Measurements from ENCODE around the gene TCTN3. TPM values are rescaled to one million over a fixed set of nuclear protein-coding genes. Genes with fewer than 3 reads are reported as not detected.

Gene TCTN3
- total RNA-seq, 1 donor, result 34.4 TPM

GRCh38 chr10:95648138-95648537 is 45.6 kb downstream of the TCTN3 start:
- Histone ChIP-seq H3K79me2 (ENCODE audit: insufficient read depth, low read length) (peaks cover 81% of the 10 kb centered on the region), H3K4me1 (ENCODE audit: insufficient read depth, low read length) (no peaks in the 10 kb centered on the region), H2AFZ (ENCODE audit: low read length) (no peak overlapping the region), H4K20me1 (ENCODE audit: insufficient read depth, low read length) (peaks cover 36% of the 10 kb centered on the region), H3K36me3 (ENCODE audit: insufficient read depth, low read length) (peaks cover 79% of the 10 kb centered on the region), H3K27ac (ENCODE audit: low read depth, low read length) (no peak overlapping the region), H3K4me2 (ENCODE audit: insufficient read depth, low read length) (no peak overlapping the region), H3K9me3 (ENCODE audit: low read depth, low read length) (no peaks in the 10 kb centered on the region), H3K27me3 (ENCODE audit: insufficient read depth, low read length) (no peaks in the 10 kb centered on the region), H3K4me3 (ENCODE audit: insufficient read depth, low read length) (no peak overlapping the region)
- DNase-seq (ENCODE audit: insufficient read length, low spot score, missing footprints), result no peak
- TF ChIP-seq CTCF (IDR thresholded peaks at IDR 0.05; ENCODE audit: extremely low read depth, low read depth, low read length), result no peak

- Histone ChIP-seq H3K27me3 (ENCODE audit: insufficient read depth, low read length) (no peaks in the 10 kb centered on the region), H3K4me2 (ENCODE audit: insufficient read depth, low read length) (no peak overlapping the region), H3K4me3 (ENCODE audit: insufficient read depth, low read length) (no peak overlapping the region), H2AFZ (ENCODE audit: low read length) (no peak overlapping the region), H3K79me2 (ENCODE audit: insufficient read depth, low read length) (peaks cover 67% of the 10 kb centered on the region), H3K36me3 (ENCODE audit: insufficient read depth, low read length) (peaks cover 78% of the 10 kb centered on the region), H3K9me3 (ENCODE audit: low read depth, low read length) (no peaks in the 10 kb centered on the region), H4K20me1 (ENCODE audit: insufficient read depth, low read length) (peaks cover 45% of the 10 kb centered on the region), H3K27ac (ENCODE audit: low read depth, low read length) (no peak overlapping the region), H3K4me1 (ENCODE audit: insufficient read depth, low read length) (no peaks in the 10 kb centered on the region)
- TF ChIP-seq CTCF (IDR thresholded peaks at IDR 0.05; ENCODE audit: extremely low read depth, low read depth, low read length), result no peak
- DNase-seq (ENCODE audit: insufficient read length, low spot score, missing footprints), result no peak
Observed at GRCh38 chr10:95646160-95646559, 47.6 kb downstream of the TCTN3 start.

GRCh38 chr10:95644901-95645300 is 48.8 kb downstream of the TCTN3 start:
- Histone ChIP-seq H3K4me1 (ENCODE audit: insufficient read depth, low read length) (no peaks in the 10 kb centered on the region), H3K79me2 (ENCODE audit: insufficient read depth, low read length) (peaks cover 55% of the 10 kb centered on the region), H3K36me3 (ENCODE audit: insufficient read depth, low read length) (peaks cover 80% of the 10 kb centered on the region), H4K20me1 (ENCODE audit: insufficient read depth, low read length) (peaks cover 41% of the 10 kb centered on the region), H3K4me2 (ENCODE audit: insufficient read depth, low read length) (no peak overlapping the region), H3K4me3 (ENCODE audit: insufficient read depth, low read length) (no peak overlapping the region), H3K27me3 (ENCODE audit: insufficient read depth, low read length) (no peaks in the 10 kb centered on the region), H2AFZ (ENCODE audit: low read length) (no peak overlapping the region), H3K27ac (ENCODE audit: low read depth, low read length) (no peak overlapping the region), H3K9me3 (ENCODE audit: low read depth, low read length) (no peaks in the 10 kb centered on the region)
- TF ChIP-seq CTCF (IDR thresholded peaks at IDR 0.05; ENCODE audit: extremely low read depth, low read depth, low read length), result no peak
- no peak for DNase-seq (ENCODE audit: insufficient read length, low spot score, missing footprints)

- H3K36me3 ChIP-seq (ENCODE audit: insufficient read depth, low read length), result peaks cover 88% of the 10 kb centered on the region
- H3K4me1 ChIP-seq (ENCODE audit: insufficient read depth, low read length), result no peaks in the 10 kb centered on the region
- H2AFZ ChIP-seq (ENCODE audit: low read length), result no peak overlapping the region
- H3K4me3 ChIP-seq (ENCODE audit: insufficient read depth, low read length), result no peak overlapping the region
- no peaks in the 10 kb centered on the region for H3K27me3 ChIP-seq (ENCODE audit: insufficient read depth, low read length)
- peaks cover 20% of the 10 kb centered on the region for H4K20me1 ChIP-seq (ENCODE audit: insufficient read depth, low read length)
- H3K79me2 ChIP-seq (ENCODE audit: insufficient read depth, low read length), result peaks cover 21% of the 10 kb centered on the region
- no peaks in the 10 kb centered on the region for H3K9me3 ChIP-seq (ENCODE audit: low read depth, low read length)
- TF ChIP-seq CTCF (IDR thresholded peaks at IDR 0.05; ENCODE audit: extremely low read depth, low read depth, low read length), result no peak
- no peak overlapping the region for H3K27ac ChIP-seq (ENCODE audit: low read depth, low read length)
- no peak for DNase-seq (ENCODE audit: insufficient read length, low spot score, missing footprints)
- no peak overlapping the region for H3K4me2 ChIP-seq (ENCODE audit: insufficient read depth, low read length)
Observed at GRCh38 chr10:95640891-95641315, 52.8 kb downstream of the TCTN3 start.
